RWPE1 (cell line): ENCODE measurements around the gene MBTPS1.
A peak's percentile ranks its signal among the peaks of the same experiment; 100 is the strongest.

Experiments used
- CTCF ChIA-PET: fragments of 350-600 bp; sonication (Branson Sonifier 250); formaldehyde crosslinking; extraction: SDS; loops from one replicate; lab custom pipeline; 2021; lab: Yijun Ruan, JAX
- POLR2A ChIA-PET: fragments of 400-600 bp; formaldehyde crosslinking; extraction: SDS; loops from one replicate; lab custom pipeline; 2020; ENCODE audit warnings: antibody characterized with exemption; ENCODE audit not compliant: low non-redundant PET; lab: Yijun Ruan, JAX
- DNase-seq: peaks from one replicate; pipeline ENCODE4 v3.0.0; 2012; ENCODE audit warnings: low spot score
- H3K27ac ChIP-seq: fragments of 450-650 bp; 2 replicates; pipeline ENCODE4 v1.5.1; 2017
- TF ChIP-seq, protein P1 (sequence below): fragments of 450-650 bp; conservative IDR thresholded peaks from 2 replicates; pipeline ENCODE4 v1.5.1; 2017; ENCODE audit warnings: low read depth, mild to moderate bottlenecking

The MBTPS1 gene

DNA sequence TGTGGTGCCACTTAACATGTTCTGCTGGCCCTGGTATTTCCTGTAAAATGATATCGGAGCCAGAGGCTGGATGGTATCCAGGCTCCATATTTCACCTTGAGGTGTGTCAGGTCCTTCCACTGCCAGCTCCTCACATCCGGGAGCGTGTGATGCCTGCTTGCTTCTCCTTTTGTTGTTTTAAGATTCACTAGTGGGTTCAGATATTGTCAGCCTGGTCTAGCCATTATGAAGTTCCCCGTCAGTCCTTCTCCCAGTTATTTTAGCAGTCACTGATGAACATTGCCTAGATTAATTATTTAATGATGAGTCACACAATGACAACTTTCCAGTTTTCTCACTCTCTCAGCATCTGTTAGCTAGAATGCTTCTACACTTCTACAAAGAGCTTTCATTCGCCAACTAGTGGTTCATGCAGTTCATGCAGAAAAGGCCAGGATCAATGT, 39.6 kb upstream of the MBTPS1 start:
- CTCF ChIA-PET = interaction anchor here (0.6 to 1.0 kb wide), 2 partner anchors 20 to 911 kb away, joined by 3 to 4 read pairs; no protein-coding TSS in a partner anchor
- POLR2A ChIA-PET = interaction anchor here (0.6 kb wide), 1 partner anchor 463 kb away, joined by 3 read pairs; no protein-coding TSS in a partner anchor
- DNase-seq = no peak
- TF ChIP-seq, protein P1, sequence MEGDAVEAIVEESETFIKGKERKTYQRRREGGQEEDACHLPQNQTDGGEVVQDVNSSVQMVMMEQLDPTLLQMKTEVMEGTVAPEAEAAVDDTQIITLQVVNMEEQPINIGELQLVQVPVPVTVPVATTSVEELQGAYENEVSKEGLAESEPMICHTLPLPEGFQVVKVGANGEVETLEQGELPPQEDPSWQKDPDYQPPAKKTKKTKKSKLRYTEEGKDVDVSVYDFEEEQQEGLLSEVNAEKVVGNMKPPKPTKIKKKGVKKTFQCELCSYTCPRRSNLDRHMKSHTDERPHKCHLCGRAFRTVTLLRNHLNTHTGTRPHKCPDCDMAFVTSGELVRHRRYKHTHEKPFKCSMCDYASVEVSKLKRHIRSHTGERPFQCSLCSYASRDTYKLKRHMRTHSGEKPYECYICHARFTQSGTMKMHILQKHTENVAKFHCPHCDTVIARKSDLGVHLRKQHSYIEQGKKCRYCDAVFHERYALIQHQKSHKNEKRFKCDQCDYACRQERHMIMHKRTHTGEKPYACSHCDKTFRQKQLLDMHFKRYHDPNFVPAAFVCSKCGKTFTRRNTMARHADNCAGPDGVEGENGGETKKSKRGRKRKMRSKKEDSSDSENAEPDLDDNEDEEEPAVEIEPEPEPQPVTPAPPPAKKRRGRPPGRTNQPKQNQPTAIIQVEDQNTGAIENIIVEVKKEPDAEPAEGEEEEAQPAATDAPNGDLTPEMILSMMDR = no peak
- H3K27ac ChIP-seq = no peak overlapping the region

DNA sequence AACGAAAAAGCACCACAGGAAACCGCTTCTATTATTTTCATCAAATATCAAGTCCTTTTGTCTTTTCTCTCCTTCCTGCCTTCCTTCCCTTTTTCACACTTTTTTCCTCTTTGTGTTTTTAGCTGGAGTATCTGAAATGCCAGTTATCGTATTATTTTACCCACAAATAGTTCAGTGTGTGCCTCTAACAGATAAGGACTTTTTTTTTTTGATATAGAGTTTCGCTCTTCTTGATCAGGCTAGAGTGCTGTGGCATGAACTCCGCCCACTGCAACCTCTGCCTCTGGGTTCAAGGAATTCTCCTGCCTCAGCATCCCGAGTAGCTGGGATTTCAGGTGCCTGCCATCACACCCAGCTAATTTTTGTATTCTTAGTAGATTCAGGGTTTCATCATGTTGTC, 39.0 kb upstream of the MBTPS1 start:
- DNase-seq = no peak
- POLR2A ChIA-PET = no interaction called here
- TF ChIP-seq, protein P1 = no peak
- CTCF ChIA-PET = interaction anchor here (0.6 to 1.0 kb wide), 2 partner anchors 20 to 218 kb away, joined by 3 to 4 read pairs; no protein-coding TSS in a partner anchor
- no peak overlapping the region for H3K27ac ChIP-seq

DNA sequence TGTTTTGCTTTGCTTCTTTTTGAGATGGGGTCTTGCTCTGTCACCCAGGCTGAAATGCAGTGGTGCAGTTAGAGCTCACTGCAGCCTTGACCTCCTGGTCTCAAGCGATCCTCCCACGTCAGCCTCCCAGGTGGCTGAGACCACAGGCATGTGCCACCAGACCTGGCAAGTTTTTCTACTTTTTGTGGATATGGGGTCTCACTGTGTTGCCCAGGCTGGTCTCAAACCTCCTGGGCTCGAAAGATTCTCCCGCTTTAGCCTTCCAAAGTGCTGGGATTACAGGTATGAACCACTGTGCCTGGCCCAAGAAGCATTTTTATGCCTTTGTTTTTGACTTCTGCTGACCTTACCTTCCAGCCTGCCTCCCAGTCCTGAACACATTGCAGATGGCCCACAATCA, 38.5 kb upstream of the MBTPS1 start:
- CTCF ChIA-PET = interaction anchor here (0.6 to 1.0 kb wide), 2 partner anchors 21 to 218 kb away, joined by 3 to 4 read pairs; no protein-coding TSS in a partner anchor

DNA sequence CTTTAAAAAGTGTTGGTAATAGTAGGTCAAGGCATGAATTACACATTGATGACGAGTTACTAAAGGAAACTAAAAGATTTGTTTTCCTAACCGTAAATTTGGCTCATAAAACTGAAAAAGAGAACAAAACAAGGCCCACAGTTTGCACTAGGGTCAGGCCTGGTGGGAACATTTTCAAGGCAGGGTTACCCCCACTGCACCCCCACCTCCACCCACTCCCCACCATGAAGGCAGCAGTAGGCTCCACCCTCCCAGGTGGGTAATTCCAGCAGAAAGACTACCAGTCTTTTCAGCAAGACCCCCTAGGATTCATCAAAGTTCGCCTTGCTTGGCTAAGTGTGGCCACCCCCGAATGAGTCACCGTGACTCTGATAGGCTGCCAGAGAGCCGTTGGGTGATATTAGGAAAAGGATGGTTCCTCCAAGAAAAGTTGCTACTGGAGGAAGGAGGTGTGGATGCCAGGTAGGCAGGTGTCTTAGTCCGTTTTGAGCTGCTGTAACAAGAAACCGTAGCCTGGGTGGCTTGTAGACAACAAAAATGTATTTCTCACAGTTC, 37.0 kb upstream of the MBTPS1 start:
- no peak for DNase-seq
- CTCF ChIA-PET = no interaction called here
- TF ChIP-seq, protein P1 = no peak
- POLR2A ChIA-PET = interaction anchor here (1.1 kb wide), 1 partner anchor 9 kb away, joined by 4 read pairs; the partner anchor contains the start of genes DNAAF1 and HSDL1
- no peak overlapping the region for H3K27ac ChIP-seq

More for the DNA sequence above, 38.5 kb upstream of the MBTPS1 start:
- no peak overlapping the region for H3K27ac ChIP-seq
- POLR2A ChIA-PET = no interaction called here
- DNase-seq = no peak
- TF ChIP-seq, protein P1 = no peak

DNA sequence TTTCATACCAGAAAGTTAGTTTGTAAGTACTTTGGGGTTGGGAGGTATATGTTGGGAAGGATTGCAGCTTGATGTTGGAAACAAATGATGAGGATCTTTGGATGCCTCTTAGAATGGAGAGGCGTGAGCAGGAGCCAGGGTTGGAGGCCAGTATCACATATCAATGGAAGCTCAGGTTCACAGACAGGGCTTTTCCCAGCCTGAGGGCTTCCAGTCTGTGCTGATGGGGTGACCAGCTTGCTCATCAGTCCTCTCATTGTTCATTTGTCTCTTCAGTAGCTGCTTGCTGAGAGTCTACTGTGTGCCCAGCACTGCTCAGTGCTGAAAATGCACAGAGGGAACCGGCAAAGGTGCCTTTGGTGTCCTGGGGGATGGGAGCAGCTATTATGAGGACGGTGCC, 34.2 kb upstream of the MBTPS1 start:
- DNase-seq = no peak
- ChIA-PET CTCF (interaction anchor here (0.7 to 0.9 kb wide), 2 partner anchors 16 to 37 kb away, joined by 3 read pairs; no protein-coding TSS in a partner anchor), POLR2A (no interaction called here)
- TF ChIP-seq, protein P1 = no peak
- no peak overlapping the region for H3K27ac ChIP-seq

DNA sequence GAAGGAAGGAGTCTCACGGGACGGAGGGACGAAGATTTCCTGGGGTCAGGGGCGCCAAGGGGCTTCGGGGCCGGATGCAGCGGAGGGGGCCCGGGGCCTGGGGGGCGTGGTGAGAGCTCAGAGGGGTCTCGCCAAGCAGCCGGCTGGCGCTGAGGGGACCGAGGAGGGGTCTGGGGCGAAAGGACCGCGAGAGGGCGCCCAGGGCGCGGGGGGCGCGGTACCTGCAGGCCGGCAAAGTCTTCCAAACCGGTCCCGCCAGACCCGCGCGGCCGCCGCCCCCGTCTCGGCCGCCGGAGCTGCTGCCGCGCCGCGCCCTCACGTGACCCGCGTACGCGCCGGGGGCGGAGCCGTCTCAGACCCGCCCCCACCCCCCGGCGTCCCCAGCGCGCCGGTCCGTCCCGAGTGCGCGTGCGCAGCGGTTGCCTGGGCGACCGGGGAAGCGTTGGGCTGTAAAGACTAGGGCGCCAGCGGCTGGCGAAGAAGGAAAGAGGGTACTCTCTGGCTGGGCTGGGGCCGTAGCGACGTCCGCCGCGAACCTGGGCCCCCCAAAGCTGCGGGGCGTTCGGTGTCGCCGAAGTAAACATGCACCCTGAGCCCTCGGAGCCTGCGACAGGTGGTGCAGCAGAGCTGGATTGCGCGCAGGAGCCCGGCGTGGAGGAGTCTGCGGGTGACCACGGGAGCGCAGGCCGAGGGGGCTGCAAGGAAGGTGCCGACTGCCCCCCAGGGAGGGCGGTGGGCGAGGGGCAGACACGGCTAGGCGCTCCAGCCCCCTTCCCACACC, 28.3 kb upstream of the MBTPS1 start, which contains the start of the genes DNAAF1 and HSDL1:
Gene DNAAF1, plus strand, starts transcription at position 450 of the 781 bp plus-strand sequence. Its CDS starts 133 bp downstream, at position 583.
Gene HSDL1, minus strand, starts transcription at position 319 of the 781 bp plus-strand sequence. CDS start 13,856 bp downstream, outside the sequence.
- ChIA-PET POLR2A (interaction anchor here (0.6 to 1.4 kb wide), 2 partner anchors 9 to 33 kb away, joined by 3 to 4 read pairs; no protein-coding TSS in a partner anchor), CTCF (interaction anchor here (0.6 to 1.0 kb wide), 5 partner anchors 25 to 292 kb away, joined by 3 to 4 read pairs (median 4); no protein-coding TSS in a partner anchor)
- H3K27ac ChIP-seq = peak within 1 kb of the TSS; percentile 73
- TF ChIP-seq, protein P1 = no peak
- DNase-seq = peak; percentile 98
